ENCODE results near the gene ATP11A.
"Not testable (repeated sequence)": the region's sequence is repeated elsewhere in the genome, so short reads cannot be mapped to it uniquely, and the experiment has no call there.

ATP11A gene

DNA sequence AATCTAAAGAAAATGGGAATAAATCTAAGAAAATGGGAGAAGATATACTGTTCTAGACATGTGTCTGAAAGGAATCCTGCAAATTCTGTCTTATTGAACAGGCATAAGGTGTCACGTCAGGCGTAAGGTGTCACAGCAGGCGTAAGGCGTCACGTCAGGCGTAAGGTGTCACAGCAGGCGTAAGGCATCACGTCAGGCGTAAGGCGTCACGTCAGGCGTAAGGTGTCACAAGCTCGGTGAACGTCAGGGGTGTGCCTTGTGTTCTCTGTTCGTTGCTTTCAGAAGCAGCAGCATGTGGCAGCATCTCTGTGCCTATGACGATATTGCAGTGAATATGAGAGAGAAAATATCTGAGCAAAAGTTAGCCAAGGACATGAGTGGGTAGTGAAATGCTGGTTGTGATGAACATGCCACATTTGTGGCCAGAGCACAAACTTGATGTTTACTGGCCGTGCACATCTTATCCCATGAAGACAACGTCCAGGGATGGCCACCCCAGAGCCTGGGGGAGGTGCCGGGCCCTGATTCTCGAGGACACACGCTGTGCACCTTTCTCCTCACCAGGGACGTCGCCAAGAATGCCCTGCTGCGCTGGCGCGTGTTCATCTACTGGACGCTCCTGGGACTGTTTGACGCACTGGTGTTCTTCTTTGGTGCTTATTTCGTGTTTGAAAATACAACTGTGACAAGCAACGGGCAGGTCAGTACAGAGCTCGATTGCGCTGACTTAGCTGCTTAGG, 172.2 kb downstream of the ATP11A start:
- DNase-seq (ENCODE audit: low read depth in 2 of 2), result no peak

DNA sequence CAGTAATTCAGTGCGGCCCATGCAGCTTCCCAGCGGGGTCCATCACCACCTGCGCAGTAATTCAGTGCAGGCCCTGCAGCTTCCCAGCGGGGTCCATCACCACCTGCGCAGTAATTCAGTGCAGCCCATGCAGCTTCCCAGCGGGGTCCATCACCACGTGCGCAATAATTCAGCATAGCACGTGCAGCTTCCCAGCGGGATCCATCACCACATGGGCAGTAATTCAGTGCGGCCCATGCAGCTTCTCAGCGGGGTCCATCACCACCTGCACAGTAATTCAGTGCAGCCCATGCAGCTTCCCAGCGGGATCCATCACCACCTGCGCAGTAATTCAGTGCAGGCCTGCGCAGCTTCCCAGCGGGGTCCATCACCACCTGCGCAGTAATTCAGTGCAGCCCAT, 173.5 kb downstream of the ATP11A start:
- not testable (repeated sequence) for DNase-seq (ENCODE audit: low read depth in 2 of 2)

DNA sequence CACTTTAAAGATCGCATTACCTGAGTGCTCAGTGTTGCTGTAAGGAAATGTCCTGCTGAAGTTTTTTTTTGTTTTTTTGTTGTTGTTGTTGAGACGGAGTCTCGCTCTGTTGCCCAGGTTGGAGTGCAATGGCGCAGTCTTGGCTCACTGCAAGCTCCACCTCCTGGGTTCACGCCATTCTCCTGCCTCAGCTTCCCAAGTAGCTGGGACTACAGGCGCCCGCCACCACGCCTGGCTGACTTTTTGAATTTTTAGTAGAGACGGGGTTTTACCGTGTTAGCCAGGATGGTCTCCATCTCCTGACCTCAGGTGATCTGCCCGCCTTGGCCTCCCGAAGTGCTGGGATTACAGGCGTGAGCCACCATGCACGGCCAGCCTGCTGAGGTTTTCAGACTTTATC, 175.6 kb downstream of the ATP11A start:
- not testable (repeated sequence) for DNase-seq (ENCODE audit: low read depth in 2 of 2)

DNA sequence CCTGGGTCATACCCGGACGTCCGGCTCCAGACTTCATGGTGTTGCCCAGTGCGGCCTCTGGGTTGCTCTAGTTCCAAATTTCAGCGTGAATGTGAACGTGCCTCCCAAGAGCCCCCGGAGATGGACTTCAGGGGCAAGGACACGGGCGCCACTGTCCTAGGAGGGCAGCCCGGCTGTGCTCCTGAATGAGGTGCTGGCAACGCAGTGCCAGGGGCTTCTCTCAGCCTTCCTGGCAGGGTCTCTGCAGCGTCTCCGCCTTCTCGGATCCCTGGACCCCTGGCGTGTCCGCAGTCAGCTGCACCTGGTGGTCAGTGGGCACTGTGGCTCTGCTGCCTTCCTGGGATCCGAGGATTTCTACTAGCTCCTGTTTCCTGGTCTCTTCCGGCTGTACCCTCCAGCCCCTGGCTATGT, 177.5 kb downstream of the ATP11A start:
- DNase-seq (ENCODE audit: low read depth in 2 of 2), result no peak

DNA sequence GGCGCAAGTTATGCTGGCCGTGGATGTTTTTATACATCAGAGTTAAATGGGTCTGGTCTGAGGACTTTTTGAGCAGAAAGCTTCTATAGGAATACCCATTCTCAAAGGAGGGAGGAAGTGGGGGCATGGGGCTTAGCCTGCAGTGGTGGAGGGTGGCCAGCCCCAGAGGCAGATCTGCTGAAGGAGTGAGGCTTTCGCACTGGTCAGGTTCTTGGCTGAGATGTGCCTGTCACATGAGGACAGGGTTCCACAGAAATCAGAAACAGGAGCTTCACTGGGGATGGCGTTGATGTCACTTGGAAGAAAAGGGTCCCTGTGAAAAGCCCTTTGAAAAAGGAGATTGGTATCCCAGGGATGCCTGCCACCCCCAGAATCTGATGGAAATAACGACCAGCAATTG, 178.5 kb downstream of the ATP11A start:
- DNase-seq (ENCODE audit: low read depth in 2 of 2), result no peak

DNA sequence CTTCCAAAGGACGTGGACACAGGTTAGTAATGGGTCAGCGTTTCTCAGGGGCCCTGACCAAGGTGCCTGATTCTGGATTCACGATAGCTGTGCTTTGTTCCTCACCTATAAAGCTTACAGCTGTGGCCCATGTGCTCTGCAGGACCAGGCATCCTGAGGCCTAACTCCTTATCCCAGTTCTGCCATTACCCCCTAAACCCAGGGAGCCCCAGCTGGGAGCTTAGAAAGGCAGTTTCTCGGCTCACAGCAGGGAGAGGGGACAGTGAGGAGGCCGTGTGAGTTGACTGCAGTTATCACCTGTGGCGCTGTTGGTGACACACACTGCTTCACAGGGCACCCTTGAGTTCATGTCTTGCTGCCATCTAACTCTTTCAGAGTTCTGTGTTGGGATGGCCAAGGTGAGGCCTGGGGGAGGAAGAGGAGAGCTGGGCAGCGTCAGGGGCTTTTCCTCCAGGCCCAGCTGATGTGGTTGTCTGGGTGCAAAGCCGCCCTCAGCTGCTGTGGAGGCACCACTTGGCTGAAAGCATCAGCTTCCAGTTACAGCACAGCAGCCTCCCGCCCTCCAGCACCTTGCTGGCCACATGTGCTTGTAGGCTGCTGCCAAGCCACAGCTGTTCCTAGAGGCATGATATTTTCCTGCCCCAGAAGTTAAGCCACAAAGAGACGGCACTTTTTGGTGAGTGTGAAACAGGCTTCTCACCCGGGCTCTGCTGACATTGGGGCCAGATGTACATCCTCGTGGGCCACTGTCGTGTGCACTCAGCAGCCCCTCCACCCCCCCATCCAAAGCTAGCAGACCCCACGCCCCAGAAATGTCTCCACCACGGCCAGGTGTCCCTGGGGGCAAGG, 179.6 kb downstream of the ATP11A start:
- no peak for DNase-seq (ENCODE audit: low read depth in 2 of 2)

DNA sequence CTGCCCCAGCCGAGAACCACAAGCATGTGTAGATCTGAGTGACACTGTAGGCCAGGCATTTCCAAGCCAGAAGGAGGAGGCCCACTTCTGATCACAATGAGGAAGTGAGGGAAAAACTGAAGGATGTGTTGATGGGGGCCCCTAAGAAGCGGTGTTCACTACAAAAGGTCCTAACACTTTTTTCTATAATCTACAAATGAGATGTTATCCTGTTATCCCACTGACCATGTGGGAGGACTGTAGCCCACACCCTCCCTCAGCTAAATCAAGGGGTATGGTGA, 180.2 kb downstream of the ATP11A start:
- no peak for DNase-seq (ENCODE audit: low read depth in 2 of 2)

DNA sequence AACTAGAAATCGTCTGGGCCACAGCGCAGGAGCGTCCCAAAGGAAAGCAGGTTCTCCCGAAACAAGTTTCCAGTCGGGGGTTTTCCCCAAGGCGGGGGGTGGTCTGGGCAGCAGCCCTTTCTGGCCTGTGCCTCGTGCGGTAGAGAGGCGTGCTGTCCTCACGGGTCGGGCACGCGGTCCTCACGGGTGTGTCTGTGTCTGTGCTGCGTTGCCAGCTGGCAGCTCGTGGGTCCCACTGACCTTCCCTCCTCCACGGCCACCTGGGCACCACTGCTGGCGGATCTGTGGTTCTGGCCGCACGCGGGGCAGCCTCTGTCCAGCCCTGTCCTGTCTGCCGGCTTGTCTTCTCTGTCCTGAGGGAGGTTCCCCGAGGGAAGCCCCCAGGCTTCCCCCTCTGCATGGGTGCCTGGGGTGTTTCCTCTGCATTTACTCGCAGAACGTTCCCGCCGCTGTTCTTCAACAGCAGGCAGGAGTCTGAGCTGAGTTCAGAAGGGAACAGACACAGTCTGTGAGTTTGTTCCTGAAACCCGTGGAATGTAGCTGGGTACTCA, 181.0 kb downstream of the ATP11A start:
- DNase-seq (ENCODE audit: low read depth in 2 of 2), result no peak

DNA sequence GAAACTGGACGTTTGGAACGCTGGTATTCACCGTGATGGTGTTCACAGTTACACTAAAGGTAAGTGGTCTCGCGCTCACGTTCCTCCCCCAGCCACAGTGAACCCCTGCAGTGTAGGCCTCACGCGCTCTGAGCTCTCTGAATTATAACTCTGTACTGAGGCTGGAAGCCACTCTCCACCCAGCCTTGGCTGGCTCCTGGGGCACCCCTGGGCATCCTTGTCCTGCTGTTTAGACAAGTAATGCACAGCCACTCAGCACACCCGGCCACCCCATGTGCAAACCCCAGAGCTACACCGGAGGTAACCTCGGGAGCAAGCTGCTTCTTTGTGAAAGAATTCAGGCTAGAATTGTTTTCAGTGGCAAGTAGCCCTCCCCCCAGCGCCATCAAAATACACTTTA, 181.9 kb downstream of the ATP11A start:
- DNase-seq (ENCODE audit: low read depth in 2 of 2), result no peak

DNA sequence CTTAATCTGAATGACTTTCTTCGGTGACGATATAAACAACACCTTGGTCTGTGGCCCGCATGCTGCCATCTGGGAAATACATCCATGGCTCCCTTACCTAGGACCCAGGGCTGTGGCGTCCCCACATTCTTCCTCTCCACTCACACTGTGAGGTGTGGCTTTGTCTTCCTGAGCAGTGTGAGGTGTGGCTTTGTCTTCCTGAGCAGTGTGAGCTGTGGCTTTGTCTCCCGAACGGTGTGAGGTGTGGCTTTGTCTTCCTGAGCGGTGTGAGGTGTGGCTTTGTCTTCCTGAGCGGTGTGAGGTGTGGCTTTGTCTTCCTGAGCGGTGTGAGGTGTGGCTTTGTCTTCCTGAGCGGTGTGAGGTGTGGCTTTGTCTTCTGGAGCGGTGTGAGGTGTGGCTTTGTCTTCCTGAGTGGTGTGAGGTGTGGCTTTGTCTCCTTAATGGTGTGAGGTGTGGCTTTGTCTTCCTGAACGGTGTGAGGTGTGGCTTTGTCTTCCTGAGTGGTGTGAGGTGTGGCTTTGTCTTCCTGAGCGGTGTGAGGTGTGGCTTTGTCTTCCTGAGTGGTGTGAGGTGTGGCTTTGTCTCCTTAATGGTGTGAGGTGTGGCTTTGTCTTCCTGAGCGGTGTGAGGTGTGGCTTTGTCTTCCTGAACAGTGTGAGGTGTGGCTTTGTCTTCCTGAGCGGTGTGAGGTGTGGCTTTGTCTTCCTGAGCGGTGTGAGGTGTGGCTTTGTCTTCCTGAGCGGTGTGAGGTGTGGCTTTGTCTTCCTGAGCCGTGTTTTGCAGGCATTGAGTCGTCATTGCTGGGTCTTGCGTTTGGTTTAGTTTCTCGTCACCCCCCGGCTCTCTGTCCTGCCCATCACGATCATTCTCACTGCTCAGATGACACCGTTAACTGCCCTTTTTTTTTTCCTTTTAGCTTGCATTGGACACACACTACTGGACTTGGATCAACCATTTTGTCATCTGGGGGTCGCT, 183.1 kb downstream of the ATP11A start:
- DNase-seq (ENCODE audit: low read depth in 2 of 2), result peak in 1 of 2 donors; percentile 22

DNA sequence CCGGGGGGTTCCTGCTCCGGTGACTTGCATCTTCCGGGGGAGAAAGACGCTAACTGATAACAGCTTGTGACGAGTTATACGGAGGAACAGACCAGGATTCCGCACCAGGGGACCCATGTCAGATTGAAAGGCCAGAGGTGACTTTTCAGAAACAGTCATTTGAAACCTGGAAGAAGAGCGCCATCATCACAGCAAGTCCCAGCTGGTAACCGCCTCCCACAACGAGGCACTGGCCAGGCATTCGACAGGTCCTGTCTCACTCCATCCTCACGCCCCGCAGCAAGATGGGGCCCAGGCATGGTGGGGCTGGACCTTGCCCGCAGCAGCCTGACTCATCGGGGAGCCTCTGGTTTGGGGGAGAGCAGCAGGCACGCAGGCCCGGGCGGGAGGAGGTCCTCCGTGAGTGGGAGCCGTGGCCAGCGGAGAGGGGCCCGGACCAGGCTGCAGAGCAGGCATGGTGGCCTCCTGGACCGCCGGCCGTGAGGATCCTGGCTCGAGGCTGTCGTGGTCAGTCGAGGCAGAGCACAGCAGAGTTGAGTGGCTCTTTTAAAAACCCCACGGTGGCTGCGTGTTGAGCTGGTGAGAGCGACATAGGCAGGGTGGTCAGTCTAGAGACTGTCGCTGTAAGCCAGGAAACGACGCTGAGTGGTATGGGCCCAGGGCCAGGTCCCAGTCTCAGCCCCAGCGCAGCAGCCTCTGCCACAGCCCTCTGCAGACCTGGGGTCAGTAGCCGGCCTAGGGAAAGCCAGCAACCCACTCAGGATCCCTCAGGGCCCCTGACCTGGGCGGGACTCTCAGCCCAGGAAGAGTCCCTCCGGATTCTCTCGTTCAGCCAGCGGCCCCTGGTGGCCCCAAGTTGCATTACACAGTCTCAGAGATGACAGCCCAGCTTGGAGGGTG, 184.3 kb downstream of the ATP11A start:
- peak; percentile 67 to 68 for DNase-seq (ENCODE audit: low read depth in 2 of 2)

DNA sequence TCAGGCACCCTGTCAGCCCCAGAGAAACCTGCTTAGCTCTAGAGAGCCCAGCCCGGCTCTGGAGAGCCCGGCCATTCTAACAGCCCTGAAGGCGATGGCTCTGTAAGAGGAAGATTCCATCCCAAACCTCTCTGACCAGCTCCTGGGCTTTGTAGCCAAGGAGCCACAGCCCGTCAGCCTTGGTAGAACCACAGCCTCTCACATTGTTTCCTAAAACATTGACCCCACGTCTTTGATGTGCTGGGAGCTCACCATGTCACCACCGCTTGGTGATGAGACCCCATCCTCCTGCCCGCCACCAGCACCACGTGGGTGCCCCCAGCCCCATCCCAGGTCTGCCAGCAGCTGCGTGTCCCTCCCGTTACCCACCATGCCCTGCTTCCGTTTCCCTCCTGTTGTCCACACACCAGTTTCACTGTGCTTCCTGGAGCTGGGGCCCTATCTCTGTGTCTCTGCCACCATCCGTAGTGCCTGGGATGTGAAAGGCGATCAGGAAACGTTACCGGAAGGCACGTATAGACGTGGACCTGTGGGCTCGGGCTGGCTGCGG, 185.0 kb downstream of the ATP11A start:
- DNase-seq (ENCODE audit: low read depth in 2 of 2), result no peak

DNA sequence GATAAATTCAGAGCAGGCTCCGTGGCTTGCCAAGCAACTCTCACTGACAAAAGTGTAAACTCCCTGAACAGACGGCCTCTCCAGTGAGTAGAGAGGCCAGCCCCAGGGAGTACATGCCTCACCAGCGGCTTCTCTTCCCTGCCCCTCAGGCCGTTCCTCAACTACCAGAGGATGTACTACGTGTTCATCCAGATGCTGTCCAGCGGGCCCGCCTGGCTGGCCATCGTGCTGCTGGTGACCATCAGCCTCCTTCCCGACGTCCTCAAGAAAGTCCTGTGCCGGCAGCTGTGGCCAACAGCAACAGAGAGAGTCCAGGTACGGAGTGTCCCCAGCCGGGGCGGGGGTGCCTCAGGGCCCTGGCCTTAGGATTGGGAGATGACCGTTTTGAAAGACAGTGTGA, 185.8 kb downstream of the ATP11A start:
- no peak for DNase-seq (ENCODE audit: low read depth in 2 of 2)

DNA sequence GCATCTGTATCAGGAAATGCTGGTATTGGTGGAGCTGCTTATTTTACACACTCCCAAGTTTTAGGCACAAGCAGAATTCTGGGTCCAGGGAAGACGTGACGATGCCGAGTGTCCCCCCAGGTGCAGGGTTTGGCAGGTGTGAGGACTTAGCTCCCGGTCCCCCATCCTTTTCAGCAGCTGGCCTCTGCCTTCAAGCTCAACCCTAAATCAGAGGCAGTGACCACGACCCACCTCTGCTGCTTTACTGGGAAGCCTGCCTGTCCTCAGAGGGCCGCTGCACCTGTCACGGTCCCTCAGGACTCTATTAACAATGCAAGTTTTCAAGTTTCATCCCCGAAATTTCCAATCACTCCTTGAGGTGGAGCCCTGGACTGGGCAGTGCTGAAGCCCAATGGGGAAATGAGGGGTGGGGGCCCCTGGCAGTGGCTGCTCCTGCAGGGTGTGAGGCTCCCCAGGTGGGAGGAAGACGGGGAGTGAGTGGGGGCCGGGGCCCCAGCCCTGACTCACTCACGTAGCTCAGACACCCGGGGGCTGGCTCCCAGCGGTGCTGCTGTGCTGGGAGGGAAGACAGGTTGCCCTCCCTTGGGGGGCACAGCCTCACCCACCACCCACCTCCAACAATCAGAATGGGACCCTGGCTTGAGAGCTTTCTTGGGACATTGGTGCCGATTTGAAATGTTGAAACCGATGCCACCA, 186.6 kb downstream of the ATP11A start:
- no peak for DNase-seq (ENCODE audit: low read depth in 2 of 2)

DNA sequence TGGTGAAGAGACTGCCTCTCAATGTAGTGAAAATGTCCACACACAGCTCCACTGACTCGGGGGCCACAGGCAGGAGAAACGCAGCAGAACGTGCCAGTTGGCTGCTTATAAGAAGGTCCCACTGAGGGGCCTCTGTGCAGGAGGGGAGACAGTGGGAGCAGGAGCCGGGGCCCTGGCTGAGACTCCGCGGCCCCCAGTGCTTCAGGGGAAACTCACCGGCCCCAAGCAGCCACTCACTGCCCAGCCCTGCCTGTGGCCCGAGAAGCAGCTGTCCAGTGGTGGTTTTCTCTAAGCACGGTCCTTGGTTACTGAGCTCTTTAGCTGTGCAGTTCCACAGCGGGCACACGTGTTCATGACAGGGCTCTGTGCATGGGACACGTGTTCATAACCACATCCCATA, 187.2 kb downstream of the ATP11A start:
- DNase-seq (ENCODE audit: low read depth in 2 of 2), result no peak

DNA sequence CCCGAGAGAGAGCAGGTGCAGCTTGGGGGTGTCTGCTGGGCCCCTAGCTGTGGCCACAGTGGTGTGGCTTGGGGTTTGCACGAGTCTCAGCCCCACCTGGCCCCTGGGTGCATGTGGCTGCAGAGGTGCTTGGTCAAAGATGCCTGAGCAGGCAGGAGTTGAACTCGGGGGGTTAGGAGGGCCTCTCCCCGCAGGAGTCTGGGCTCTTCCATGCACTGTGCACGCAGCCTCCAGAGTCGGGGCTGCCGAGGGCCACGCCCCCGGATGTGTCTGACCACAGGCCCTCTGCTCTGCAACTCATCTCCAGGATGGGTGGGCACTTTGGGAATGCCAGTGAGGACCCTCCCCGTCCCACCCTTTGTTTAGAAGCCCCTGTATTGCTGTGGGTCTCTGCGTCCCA, 187.7 kb downstream of the ATP11A start:
- no peak for DNase-seq (ENCODE audit: low read depth in 2 of 2)

DNA sequence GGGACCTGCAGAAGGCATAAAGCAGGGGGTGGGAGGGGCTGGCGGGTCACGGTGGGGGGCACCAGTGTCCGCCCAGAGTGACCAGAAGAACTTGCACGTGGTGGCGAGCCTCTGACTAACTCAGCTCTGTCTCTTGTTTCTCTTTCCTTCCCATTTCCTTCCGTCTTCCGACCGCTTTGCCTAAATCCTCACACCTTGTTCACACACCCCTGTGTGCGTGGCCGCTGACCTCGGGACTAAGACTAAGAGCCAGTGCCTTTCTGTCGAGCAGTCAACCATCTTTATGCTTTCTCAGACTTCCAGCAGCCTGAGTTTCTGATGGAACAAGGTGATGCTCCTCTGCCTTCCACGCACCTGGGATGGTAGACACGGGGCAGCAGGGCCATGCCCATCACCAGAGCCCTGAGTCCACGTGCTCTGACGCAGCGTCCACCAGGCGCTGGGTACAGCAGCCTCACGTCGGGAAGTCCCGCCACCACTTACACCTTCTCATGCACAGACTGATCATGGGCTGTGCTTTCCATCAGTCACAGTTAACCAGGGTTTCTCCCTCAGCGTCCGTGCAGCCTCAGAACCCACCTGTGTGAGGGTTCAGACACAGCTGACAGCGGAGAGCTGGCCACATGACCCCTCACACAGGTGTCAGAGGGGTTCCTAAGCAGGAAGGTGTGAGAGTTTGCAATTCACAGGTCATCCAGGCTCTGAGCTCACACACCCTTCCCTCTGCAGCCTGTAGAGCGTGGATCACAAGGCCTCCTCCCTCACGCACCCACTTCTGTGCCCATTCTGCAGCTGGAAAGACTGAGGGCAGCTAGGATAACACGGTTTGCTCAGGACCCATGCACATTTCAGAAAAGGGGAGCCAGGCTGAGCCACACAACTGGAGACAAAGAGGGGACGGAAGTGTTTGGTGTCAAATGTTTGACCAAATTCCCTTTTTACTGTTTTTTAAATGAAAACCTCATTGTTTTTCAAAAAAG, 188.4 kb downstream of the ATP11A start:
- DNase-seq (ENCODE audit: low read depth in 2 of 2), result no peak

DNA sequence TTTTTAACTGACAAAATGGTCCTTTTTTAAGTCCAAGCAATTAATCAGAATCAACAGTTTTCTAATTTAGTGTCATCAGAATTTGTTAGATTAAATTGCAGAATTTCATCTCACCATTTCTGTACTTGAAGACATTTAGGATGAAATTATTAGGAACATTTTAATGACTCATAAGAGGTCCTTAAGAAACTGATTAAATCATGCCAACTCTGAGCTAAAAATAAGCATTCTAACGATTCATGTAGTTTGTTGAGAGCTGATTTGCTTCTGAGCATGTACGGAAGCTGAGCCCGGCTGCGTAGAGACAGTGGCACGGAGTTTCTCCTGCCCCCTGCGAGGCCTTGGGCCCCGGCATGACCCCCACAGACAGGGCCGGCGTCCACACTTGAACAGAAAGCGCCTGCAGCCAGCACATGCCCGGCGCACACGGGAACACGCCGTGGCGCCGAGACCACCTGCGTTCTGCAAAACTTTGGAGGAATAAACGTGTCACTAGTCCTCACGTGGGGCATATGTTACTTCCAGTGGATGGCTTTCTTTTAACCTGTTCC, 189.5 kb downstream of the ATP11A start:
- no peak for DNase-seq (ENCODE audit: low read depth in 2 of 2)

Data from stimulated activated CD8-positive, alpha-beta memory T cell treated with anti-CD3 and anti-CD28 coated beads, Interleukin-2, amount 100 ng/mL, for 48 hours (primary cell).